Measurements from ENCODE around the gene BRCA1. TPM values are rescaled to one million over a fixed set of nuclear protein-coding genes. Genes with fewer than 3 reads are reported as not detected.
"Not testable (repeated sequence)": the region's sequence is repeated elsewhere in the genome, so short reads cannot be mapped to it uniquely, and the experiment has no call there.

The BRCA1 gene
- total RNA-seq: 29.5 and 42.0 TPM in 2 replicates

DNA sequence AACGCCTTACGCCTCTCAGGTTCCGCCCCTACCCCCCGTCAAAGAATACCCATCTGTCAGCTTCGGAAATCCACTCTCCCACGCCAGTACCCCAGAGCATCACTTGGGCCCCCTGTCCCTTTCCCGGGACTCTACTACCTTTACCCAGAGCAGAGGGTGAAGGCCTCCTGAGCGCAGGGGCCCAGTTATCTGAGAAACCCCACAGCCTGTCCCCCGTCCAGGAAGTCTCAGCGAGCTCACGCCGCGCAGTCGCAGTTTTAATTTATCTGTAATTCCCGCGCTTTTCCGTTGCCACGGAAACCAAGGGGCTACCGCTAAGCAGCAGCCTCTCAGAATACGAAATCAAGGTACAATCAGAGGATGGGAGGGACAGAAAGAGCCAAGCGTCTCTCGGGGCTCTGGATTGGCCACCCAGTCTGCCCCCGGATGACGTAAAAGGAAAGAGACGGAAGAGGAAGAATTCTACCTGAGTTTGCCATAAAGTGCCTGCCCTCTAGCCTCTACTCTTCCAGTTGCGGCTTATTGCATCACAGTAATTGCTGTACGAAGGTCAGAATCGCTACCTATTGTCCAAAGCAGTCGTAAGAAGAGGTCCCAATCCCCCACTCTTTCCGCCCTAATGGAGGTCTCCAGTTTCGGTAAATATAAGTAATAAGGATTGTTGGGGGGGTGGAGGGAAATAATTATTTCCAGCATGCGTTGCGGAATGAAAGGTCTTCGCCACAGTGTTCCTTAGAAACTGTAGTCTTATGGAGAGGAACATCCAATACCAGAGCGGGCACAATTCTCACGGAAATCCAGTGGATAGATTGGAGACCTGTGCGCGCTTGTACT, at the start of gene BRCA1:
Gene BRCA1, minus strand, starts transcription at position 232 of the 834 bp plus-strand sequence. CDS start 1,268 bp downstream, outside the sequence.
- TF ChIP-seq, protein P1, sequence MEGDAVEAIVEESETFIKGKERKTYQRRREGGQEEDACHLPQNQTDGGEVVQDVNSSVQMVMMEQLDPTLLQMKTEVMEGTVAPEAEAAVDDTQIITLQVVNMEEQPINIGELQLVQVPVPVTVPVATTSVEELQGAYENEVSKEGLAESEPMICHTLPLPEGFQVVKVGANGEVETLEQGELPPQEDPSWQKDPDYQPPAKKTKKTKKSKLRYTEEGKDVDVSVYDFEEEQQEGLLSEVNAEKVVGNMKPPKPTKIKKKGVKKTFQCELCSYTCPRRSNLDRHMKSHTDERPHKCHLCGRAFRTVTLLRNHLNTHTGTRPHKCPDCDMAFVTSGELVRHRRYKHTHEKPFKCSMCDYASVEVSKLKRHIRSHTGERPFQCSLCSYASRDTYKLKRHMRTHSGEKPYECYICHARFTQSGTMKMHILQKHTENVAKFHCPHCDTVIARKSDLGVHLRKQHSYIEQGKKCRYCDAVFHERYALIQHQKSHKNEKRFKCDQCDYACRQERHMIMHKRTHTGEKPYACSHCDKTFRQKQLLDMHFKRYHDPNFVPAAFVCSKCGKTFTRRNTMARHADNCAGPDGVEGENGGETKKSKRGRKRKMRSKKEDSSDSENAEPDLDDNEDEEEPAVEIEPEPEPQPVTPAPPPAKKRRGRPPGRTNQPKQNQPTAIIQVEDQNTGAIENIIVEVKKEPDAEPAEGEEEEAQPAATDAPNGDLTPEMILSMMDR (conservative IDR thresholded peaks at IDR 0.05; ENCODE audit: low read depth, low read length): no peak
- peak; percentile 97 for DNase-seq (ENCODE audit: low read depth)
- peak within 1 kb of the TSS; percentile 69 for H3K4me3 ChIP-seq (ENCODE audit: low read depth, low read length)

DNA sequence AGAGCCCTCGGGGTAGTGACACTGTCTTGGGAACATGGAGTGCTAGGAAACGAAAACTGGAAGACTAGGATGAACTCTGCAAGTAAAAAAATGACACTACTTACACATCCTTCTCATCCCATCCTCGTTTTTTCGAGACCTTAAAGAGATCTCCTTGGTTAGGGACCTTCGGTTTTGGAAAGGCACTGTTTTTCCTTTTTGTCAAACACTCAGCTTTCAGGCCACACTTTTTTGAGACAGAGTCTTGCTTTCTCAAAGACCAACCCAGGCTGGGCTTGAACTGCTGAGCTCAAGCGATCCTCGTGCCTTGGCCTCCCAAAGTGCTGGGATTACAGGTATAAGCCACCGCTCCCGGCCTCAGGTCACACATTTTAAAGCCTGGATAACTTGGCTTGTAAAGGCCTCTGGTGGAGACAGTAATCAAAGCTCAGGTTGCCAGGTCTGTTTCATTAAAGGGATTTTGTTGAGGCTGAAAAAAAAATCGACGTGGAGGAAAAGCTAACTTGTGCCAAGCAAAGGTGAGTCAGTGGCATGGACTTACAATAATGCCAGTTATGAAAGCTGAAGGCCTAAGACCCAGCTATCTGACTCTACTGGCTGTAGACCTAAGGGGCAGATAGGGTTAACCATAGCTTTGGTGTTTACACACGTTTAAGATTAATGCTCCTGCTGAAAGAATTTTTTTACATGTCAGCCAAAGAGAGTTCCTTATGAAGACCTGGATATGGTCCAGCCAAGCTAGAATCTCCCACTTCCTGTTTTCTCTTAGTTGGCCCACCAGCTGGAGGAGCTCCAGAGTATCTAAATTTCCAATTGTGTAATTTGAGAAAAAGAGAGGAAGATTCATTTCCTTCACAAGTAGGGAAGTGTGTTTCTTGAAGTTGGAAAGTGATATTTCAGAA, 46.7 kb upstream of the BRCA1 start:
- TF ChIP-seq, protein P1 (conservative IDR thresholded peaks at IDR 0.05; ENCODE audit: low read depth, low read length): peak; percentile 43
- H3K4me3 ChIP-seq (ENCODE audit: low read depth, low read length): peak overlapping the region; percentile 84
- DNase-seq (ENCODE audit: low read depth): peak; percentile 89

DNA sequence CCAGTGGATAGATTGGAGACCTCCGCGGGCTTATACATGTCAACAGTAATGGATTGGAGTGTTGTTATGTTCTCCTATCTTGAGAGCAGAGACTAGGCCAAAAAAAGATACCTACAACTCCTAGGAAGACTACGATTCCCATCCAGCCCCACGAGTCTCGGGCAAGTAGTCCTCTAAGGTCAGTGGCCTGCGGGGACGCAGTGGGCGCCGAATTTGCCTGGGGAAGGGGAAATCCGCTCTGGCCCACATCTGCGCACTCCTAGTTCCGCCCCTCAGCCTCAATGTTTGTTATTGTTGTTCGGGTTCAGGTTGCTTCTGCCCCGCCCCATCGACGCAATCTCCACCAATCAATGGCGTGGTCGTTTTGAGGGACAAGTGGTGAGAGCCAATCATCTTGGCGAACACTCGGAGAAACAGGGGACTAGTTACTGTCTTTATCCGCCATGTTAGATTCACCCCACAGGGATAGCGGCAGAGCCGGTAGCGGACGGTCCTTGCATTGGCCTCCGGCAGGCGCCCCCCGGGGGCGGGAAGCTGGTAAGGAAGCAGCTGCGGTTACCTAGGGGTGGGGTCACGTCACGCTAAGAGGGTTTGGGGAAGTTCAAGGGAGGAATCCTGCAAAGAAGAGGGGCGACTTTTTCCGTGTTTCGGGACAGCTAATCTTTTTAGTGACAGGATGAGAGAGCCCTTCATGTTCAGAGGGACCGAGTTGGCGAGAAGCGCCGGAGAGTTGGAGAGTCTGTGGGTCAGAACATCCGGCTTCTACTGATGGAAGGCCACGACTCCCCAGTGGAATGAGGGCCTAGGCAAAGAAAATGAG, 45.8 kb upstream of the BRCA1 start, which contains the start of gene NBR1:
Gene NBR1, plus strand, starts transcription at position 449 of the 820 bp plus-strand sequence. CDS start 4,586 bp downstream, outside the sequence.
- TF ChIP-seq, protein P1 (conservative IDR thresholded peaks at IDR 0.05; ENCODE audit: low read depth, low read length): peak; percentile 24
- DNase-seq (ENCODE audit: low read depth): peak; percentile 90
- H3K4me3 ChIP-seq (ENCODE audit: low read depth, low read length): peak within 1 kb of the TSS; percentile 84

DNA sequence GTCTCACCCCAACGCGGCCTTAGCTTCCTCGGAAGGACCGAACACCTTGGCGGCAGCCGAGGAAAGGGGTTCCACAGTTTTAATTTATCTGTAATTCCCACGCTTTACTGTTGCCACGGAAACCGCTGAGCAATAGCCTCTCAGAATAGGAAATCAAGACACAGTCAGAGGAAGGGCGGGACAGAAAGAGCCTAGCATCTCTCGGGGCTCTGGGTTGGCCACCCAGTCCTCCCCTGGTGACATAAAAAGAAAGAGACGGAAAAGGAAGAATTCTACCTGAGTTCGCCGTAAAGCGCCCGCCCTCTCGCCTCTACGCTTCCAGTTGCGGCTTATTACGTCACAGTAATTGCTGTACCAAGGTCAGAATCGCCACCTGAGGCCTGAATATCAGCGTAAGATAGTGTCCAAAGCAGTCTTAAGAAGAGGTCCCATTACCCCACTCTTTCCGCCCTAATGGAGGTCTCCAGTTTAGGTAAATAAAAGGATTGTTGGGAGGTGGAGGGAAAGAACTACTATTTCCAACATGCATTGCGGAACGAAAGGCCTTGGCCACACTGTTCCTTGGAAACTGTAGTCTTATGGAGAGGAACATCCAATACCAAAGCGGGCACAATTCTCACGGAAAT, 45.1 kb upstream of the BRCA1 start:
- TF ChIP-seq, protein P1 (conservative IDR thresholded peaks at IDR 0.05; ENCODE audit: low read depth, low read length): no peak
- peak overlapping the region; percentile 84 for H3K4me3 ChIP-seq (ENCODE audit: low read depth, low read length)
- DNase-seq (ENCODE audit: low read depth): peak; percentile 90

DNA sequence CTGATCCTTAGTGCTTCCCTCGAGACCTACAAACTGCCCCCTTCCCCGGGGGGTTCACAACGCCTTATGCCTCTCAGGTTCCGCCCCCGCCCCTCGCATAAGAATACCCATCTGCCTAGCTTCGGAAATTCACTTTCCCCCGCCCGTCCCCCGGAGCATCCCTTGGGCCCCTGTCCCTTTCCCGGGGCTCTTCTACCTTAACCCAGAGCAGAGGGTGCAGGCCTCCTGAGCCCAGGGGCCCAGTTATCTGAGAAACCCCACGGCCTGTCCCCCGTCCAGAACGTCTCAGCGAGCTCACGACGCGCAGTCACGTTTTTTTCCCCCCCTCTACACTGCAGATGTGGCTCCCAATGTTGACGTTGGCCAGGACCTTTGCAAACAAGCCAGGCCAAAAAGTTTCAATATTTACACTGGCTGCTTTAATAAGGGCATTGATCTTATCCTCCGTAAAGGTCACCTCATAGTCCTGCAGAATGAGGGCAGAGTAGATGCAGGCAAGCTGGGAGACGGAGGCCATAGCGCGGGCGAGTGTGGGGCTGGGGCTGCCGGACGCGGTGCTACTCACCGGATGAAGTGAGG, 44.5 kb upstream of the BRCA1 start:
- peak overlapping the region; percentile 84 for H3K4me3 ChIP-seq (ENCODE audit: low read depth, low read length)
- TF ChIP-seq, protein P1 (conservative IDR thresholded peaks at IDR 0.05; ENCODE audit: low read depth, low read length): no peak
- no peak for DNase-seq (ENCODE audit: low read depth)

DNA sequence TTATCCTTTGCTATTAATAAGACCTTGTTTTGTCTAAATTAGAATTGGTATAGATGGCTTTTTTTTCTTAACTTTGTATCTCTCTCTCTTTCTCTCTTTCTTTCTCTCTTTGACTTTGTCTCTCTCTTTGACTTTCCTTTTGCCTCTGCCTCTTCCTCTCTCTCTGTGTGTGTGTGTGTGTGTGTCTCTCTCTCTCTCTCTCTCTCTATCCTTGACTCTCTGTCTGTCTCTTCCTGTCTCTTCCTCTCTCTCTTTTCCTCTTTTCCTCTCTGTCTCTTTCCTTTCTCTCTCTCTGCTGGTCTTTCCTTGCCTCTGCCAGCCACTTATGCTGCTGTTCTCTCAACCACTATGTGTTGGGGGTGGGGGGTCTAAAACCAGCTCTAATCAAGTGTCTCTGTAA, 40.8 kb upstream of the BRCA1 start:
- not testable (repeated sequence) for H3K4me3 ChIP-seq (ENCODE audit: low read depth, low read length); DNase-seq (ENCODE audit: low read depth)

DNA sequence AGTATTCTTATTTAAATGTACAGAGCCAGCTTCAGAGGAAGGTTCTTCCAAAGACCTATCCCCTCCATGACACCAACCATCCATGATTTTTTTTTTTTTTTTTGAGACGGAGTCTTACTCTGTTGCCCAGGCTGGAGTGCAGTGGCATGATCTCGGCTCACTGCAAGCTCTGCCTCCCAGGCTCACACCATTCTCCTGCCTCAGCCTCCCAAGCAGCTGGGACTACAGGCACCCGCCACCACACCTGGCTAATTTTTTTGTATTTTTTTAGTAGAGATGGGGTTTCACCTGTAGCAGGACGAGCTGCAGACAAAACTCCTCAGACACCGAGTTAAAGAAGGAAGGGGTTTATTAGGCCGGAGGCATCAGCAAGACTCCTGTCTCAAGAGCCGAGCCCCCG, 34.8 kb upstream of the BRCA1 start:
- not testable (repeated sequence) for H3K4me3 ChIP-seq (ENCODE audit: low read depth, low read length)

DNA sequence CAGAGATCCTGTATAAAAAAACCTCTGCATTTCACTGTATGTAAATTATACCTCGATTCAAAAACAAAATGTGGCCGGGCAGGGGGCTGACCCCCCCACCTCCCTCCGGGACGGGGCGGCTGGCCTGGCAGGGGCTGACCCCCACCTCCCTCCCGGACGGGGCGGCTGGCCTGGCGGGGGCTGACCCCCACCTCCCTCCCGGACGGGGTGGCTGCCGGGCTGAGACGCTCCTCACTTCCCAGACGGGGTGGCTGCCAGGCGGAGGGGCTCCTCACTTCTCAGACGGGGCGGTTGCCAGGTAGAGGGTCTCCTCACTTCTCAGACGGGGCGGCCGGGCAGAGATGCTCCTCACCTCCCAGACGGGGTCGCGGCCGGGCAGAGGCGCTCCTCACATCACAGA, 34.1 kb upstream of the BRCA1 start:
- not testable (repeated sequence) for H3K4me3 ChIP-seq (ENCODE audit: low read depth, low read length); DNase-seq (ENCODE audit: low read depth)

More for the DNA sequence above, 34.8 kb upstream of the BRCA1 start:
- DNase-seq (ENCODE audit: low read depth): not testable (repeated sequence)
